ENCODE data around the gene RAB29. TPM values are rescaled to one million over a fixed set of nuclear protein-coding genes. Genes with fewer than 3 reads are reported as not detected.
"Not testable (repeated sequence)": the region's sequence is repeated elsewhere in the genome, so short reads cannot be mapped to it uniquely, and the experiment has no call there.

Gene RAB29, protein sequence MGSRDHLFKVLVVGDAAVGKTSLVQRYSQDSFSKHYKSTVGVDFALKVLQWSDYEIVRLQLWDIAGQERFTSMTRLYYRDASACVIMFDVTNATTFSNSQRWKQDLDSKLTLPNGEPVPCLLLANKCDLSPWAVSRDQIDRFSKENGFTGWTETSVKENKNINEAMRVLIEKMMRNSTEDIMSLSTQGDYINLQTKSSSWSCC
- 17.6 to 27.4 TPM (median 25.5 TPM) in 3 replicates for total RNA-seq
- long read RNA-seq, transcript RAB29-203 (5 exons, 1,157 nt), result major isoform, 15 of 44 reads
- long read RNA-seq, transcript RAB29-201 (6 exons, 1,723 nt), result minor isoform, 7 of 44 reads
- long read RNA-seq, partial matches to known transcripts, result 3 of 44 reads
- long read RNA-seq, other reads (novel, unspliced or antisense), result 16 of 44 reads

DNA sequence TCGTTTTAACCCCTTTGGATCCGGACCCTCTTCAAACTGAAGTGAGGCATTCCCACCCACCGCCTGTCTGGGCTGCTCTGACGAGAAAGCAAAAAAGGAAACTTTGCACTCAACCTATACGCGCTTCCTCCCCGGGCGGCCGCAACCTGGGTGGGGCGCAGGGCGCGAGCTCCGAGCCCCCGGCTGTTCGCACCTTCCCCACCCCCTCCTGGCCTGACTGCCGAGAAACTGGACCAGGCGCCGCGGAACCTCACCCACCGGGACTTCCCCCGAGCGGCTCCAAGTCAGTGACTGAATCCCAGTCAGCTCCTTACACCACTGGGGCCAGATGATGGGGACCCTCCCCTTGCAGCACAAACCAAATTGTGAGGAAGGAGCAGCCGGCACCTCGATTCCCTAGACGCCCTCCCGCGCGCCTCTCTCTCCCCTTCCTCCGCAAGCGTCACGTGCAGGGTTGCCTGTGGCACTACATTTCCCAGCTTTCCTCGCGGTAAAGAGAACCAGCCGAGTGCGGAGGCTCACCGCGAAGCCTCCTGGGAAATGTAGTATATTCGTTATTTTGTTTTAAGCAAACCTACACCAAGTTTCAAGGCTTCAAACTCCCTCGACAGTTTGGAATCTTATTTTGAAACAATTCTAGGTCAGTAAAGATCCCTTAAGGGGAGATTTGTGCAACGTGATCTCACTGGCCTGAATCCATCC, at the start of gene RAB29:
Gene RAB29, minus strand, starts transcription at position 468 of the 702 bp plus-strand sequence. CDS start 526 bp downstream, outside the sequence.
- H3K27me3 Mint-ChIP-seq (ENCODE audit: low read depth), result no peaks in the 10 kb centered on the region
- peak within 1 kb of the TSS; percentile 81 for H3K4me3 Mint-ChIP-seq (ENCODE audit: unreplicated experiment)
- peaks cover 6% of the 10 kb centered on the region for H3K36me3 Mint-ChIP-seq (ENCODE audit: low read depth)
- H3K9me3 Mint-ChIP-seq (ENCODE audit: low read depth), result no peaks in the 10 kb centered on the region
- H3K27ac Mint-ChIP-seq (ENCODE audit: unreplicated experiment), result peak within 1 kb of the TSS; percentile 87
- H3K4me1 Mint-ChIP-seq (ENCODE audit: low read depth), result peaks cover 20% of the 10 kb centered on the region
- no peak for DNase-seq (ENCODE audit: low spot score)
- TF ChIP-seq, protein P1, sequence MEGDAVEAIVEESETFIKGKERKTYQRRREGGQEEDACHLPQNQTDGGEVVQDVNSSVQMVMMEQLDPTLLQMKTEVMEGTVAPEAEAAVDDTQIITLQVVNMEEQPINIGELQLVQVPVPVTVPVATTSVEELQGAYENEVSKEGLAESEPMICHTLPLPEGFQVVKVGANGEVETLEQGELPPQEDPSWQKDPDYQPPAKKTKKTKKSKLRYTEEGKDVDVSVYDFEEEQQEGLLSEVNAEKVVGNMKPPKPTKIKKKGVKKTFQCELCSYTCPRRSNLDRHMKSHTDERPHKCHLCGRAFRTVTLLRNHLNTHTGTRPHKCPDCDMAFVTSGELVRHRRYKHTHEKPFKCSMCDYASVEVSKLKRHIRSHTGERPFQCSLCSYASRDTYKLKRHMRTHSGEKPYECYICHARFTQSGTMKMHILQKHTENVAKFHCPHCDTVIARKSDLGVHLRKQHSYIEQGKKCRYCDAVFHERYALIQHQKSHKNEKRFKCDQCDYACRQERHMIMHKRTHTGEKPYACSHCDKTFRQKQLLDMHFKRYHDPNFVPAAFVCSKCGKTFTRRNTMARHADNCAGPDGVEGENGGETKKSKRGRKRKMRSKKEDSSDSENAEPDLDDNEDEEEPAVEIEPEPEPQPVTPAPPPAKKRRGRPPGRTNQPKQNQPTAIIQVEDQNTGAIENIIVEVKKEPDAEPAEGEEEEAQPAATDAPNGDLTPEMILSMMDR (IDR thresholded peaks at IDR 0.05), result peak; percentile 10

DNA sequence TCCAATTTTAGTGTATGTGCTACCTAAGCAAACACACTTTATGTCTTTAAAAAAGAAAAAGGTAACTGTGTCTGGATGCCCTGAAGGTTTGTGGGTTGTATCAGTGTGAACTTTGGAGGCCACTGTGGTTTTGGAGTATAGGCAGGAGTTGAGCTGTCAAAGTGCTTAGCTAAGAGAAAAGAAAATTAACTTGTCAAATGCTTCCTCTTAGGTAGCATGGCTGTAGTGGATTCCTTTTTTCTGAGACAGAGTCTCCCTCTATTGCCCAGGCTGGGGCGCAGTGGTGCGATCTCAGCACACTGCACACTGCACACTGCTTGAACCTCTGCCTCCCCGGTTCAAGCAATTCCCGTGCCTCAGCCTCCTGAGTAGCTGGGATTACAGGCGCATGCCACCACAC, 48.9 kb upstream of the RAB29 start:
- H3K4me1 Mint-ChIP-seq (ENCODE audit: low read depth), result peaks cover 4% of the 10 kb centered on the region
- DNase-seq (ENCODE audit: low spot score), result no peak
- H3K4me3 Mint-ChIP-seq (ENCODE audit: unreplicated experiment), result no peak overlapping the region
- H3K9me3 Mint-ChIP-seq (ENCODE audit: low read depth), result peaks cover 10% of the 10 kb centered on the region
- H3K36me3 Mint-ChIP-seq (ENCODE audit: low read depth), result peaks cover 1% of the 10 kb centered on the region
- H3K27me3 Mint-ChIP-seq (ENCODE audit: low read depth), result no peaks in the 10 kb centered on the region
- TF ChIP-seq, protein P1 (IDR thresholded peaks at IDR 0.05), result no peak
- no peak overlapping the region for H3K27ac Mint-ChIP-seq (ENCODE audit: unreplicated experiment)

DNA sequence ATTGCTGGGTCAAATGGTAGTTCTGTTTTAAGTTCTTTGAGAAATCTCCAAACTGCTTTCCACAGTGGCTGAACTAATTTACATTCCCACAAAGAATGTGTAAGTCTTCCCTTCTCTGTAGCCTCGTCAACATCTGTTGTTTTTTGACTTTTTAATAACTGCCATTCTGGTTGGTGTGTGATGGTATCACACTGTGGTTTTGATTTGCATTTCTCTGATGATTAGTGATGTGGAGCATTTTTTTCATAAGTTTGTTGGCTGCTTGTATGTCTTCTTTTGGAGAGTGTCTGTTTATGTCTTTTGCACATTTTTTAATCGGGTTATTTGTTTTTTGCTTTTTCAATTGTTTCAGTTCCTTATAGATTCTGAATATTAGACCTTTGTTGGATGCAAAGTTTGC, 48.0 kb upstream of the RAB29 start:
- not testable (repeated sequence) for H3K4me1 Mint-ChIP-seq (ENCODE audit: low read depth); H3K4me3 Mint-ChIP-seq (ENCODE audit: unreplicated experiment); H3K9me3 Mint-ChIP-seq (ENCODE audit: low read depth); DNase-seq (ENCODE audit: low spot score); H3K27ac Mint-ChIP-seq (ENCODE audit: unreplicated experiment); H3K27me3 Mint-ChIP-seq (ENCODE audit: low read depth); H3K36me3 Mint-ChIP-seq (ENCODE audit: low read depth)

DNA sequence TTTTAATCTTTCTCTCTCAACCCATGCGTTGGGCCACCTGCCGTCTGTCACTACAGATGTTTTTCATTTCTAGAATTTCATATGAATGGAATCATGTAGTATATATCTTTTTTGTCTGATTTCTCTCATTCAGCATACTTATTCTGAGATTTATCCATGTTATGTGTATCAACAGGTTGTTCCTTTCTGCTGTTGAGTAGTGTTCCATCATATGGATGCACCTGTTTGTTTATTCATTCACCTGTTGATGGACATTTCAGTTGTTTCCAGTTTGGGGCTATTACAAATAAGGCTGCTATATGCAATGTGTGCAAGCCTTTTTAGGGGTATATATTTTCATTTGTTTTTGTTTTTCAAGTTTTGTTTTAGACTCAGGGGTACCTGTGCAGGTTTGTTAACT, 47.1 kb upstream of the RAB29 start:
- Mint-ChIP-seq H3K27me3 (ENCODE audit: low read depth) (no peaks in the 10 kb centered on the region), H3K4me3 (ENCODE audit: unreplicated experiment) (no peak overlapping the region), H3K4me1 (ENCODE audit: low read depth) (peaks cover 4% of the 10 kb centered on the region), H3K9me3 (ENCODE audit: low read depth) (peaks cover 10% of the 10 kb centered on the region), H3K36me3 (ENCODE audit: low read depth) (peaks cover 1% of the 10 kb centered on the region), H3K27ac (ENCODE audit: unreplicated experiment) (no peak overlapping the region)
- no peak for DNase-seq (ENCODE audit: low spot score)
- TF ChIP-seq, protein P1 (IDR thresholded peaks at IDR 0.05), result no peak

DNA sequence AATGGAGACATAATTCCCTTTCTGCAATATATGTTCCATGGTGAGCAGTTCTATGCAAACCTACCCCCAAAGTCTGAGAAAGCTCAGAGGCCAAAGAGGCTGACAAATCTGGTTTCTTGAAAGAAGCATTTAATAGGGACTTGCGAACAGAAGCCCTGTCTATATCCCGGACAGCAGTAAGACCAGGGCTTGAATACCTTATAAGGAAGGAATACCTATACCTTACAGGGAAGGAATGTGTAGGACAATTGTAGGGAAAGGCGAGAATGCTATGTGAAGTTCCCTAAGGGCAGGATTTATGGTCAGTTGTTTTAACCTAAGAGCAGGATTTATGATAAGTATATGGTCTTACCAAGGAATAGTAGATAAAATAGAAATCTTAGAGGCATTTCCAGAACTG, 42.7 kb upstream of the RAB29 start:
- no peak overlapping the region for H3K27ac Mint-ChIP-seq (ENCODE audit: unreplicated experiment)
- H3K27me3 Mint-ChIP-seq (ENCODE audit: low read depth), result no peaks in the 10 kb centered on the region
- TF ChIP-seq, protein P1 (IDR thresholded peaks at IDR 0.05), result no peak
- no peak for DNase-seq (ENCODE audit: low spot score)
- no peaks in the 10 kb centered on the region for H3K36me3 Mint-ChIP-seq (ENCODE audit: low read depth)
- peaks cover 16% of the 10 kb centered on the region for H3K4me1 Mint-ChIP-seq (ENCODE audit: low read depth)
- no peak overlapping the region for H3K4me3 Mint-ChIP-seq (ENCODE audit: unreplicated experiment)
- no peaks in the 10 kb centered on the region for H3K9me3 Mint-ChIP-seq (ENCODE audit: low read depth)
